HL-60 (cell line): ENCODE measurements around the gene NKD2.

Source experiments
- POLR2AphosphoS5 ChIP-seq: IDR thresholded peaks from 2 replicates; pipeline ENCODE4 v1.6.1; 2012; ENCODE audit warnings: low read depth
- TF ChIP-seq, protein P1 (sequence below): IDR thresholded peaks from one replicate; pipeline ENCODE4 v1.5.1; 2011; ENCODE audit warnings: low read length, control low read depth, inconsistent platforms; ENCODE audit not compliant: insufficient read depth

DNA sequence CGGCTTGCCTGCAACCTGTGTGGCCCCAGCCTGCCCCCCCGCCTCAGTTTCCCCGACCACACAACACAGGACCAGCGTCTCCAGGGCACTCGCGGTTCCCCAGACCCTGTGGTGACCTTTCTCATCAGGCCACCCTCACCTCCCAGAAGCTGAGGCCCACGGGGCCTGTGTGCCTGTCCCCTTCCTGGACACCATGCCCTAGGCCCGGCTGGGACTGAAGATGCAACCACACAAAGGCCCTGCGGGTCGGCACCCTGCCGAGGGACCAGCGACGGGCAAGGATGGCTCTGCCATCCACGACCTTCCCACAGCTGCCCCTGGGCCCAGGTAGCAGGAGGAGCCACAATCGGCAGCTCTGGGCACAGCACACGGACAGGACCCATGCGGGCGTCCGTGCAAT lies 68.4 kb downstream of the NKD2 start:
- TF ChIP-seq POLR2AphosphoS5, result no peak
- TF ChIP-seq, protein P1, sequence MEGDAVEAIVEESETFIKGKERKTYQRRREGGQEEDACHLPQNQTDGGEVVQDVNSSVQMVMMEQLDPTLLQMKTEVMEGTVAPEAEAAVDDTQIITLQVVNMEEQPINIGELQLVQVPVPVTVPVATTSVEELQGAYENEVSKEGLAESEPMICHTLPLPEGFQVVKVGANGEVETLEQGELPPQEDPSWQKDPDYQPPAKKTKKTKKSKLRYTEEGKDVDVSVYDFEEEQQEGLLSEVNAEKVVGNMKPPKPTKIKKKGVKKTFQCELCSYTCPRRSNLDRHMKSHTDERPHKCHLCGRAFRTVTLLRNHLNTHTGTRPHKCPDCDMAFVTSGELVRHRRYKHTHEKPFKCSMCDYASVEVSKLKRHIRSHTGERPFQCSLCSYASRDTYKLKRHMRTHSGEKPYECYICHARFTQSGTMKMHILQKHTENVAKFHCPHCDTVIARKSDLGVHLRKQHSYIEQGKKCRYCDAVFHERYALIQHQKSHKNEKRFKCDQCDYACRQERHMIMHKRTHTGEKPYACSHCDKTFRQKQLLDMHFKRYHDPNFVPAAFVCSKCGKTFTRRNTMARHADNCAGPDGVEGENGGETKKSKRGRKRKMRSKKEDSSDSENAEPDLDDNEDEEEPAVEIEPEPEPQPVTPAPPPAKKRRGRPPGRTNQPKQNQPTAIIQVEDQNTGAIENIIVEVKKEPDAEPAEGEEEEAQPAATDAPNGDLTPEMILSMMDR, result no peak
